Endothelial cell of umbilical vein (primary cell): ENCODE measurements around the gene REM2. TPM values are rescaled to one million over a fixed set of nuclear protein-coding genes. Genes with fewer than 3 reads are reported as not detected.

Source experiments
- BruUV-seq: library from RNA; stranded (reverse); fragments of 400-500 nt; replicated peaks from 2 replicates; lab custom pipeline; 2021; lab: Mats Ljungman, UMichigan
- CTCF ChIA-PET: fragments of 300-600, 350-600 bp; sonication (Branson Sonifier 250); formaldehyde crosslinking; loops from one replicate; lab custom pipeline; 2021; ENCODE audit warnings: antibody characterized with exemption, inconsistent platforms; lab: Charles Lee
- POLR2A ChIA-PET: fragments of 300-600, 350-600 bp; sonication (Branson Sonifier 250); formaldehyde crosslinking; loops from one replicate; lab custom pipeline; 2021; ENCODE audit warnings: antibody characterized with exemption, inconsistent platforms; lab: Charles Lee
- DNase-seq: peaks from one replicate; pipeline ENCODE4 v3.0.0-alpha.2; 2011; ENCODE audit warnings: low read depth, low spot score
- FAIRE-seq: peaks from 2 replicates; lab custom pipeline; 2011; peaks lifted over from hg19 to GRCh38; lab: Jason Lieb, UNC
- H2AFZ ChIP-seq: 2 replicates; pipeline ENCODE4 v1.6.0; 2012; ENCODE audit warnings: low read depth, low read length, control low read depth, inconsistent platforms
- H3K27ac ChIP-seq: 2 replicates; pipeline ENCODE4 v1.5.1; 2011; ENCODE audit warnings: low read depth, mild to moderate bottlenecking, control low read depth, low read length, moderate library complexity; ENCODE audit not compliant: insufficient read depth
- H3K27me3 ChIP-seq, 2 experiments: 2 replicates each; pipeline versions ENCODE4 v1.6.0 to v1.6.1; 2011; ENCODE audit warnings: low read length in 2 of 2, mixed read lengths in 1 of 2; ENCODE audit not compliant: control insufficient read depth in 2 of 2, insufficient read depth in 2 of 2
- H3K36me3 ChIP-seq, 2 experiments: 2 replicates in 1 of 2; 3 replicates in 1 of 2; pipeline ENCODE4 v1.5.1; 2011; ENCODE audit warnings: low read length in 2 of 2, mild to moderate bottlenecking in 1 of 2, moderate library complexity in 1 of 2; ENCODE audit not compliant: control insufficient read depth in 2 of 2, insufficient read depth in 2 of 2; ENCODE audit errors: extremely low read depth in 1 of 2
- H3K4me1 ChIP-seq: 3 replicates; pipeline ENCODE4 v1.5.1; 2011; ENCODE audit warnings: mild to moderate bottlenecking, low read length; ENCODE audit not compliant: control insufficient read depth, insufficient read depth; ENCODE audit errors: extremely low read depth
- H3K4me2 ChIP-seq: 2 replicates; pipeline ENCODE4 v1.6.1; 2011; ENCODE audit warnings: low read length, control low read depth, mixed read lengths; ENCODE audit not compliant: insufficient read depth
- H3K4me3 ChIP-seq, 3 experiments: fragments of 200-600 bp in 1 of 3; sonication (generic), shearing (Covaris generic) in 1 of 3; replicated peaks in 1 of 3; 2 replicates each; pipeline ENCODE4 v1.5.1; 2011 to 2016; ENCODE audit warnings: control low read depth in 3 of 3, low read length in 3 of 3, mild to moderate bottlenecking in 2 of 3, inconsistent platforms in 1 of 3, low read depth in 1 of 3, moderate library complexity in 1 of 3; ENCODE audit not compliant: insufficient read depth in 1 of 3
- H3K79me2 ChIP-seq: 2 replicates; pipeline ENCODE4 v1.6.0; 2012; ENCODE audit warnings: low read length, inconsistent platforms; ENCODE audit not compliant: control insufficient read depth, insufficient read depth
- H3K9ac ChIP-seq: replicated peaks from 2 replicates; pipeline ENCODE3; 2011; ENCODE audit warnings: low read length, control low read depth; ENCODE audit not compliant: insufficient read depth; ENCODE audit errors: extremely low read depth
- H3K9me1 ChIP-seq: replicated peaks from 3 replicates; pipeline ENCODE4 v1.6.0; 2011; ENCODE audit warnings: mild to moderate bottlenecking, low read length; ENCODE audit not compliant: control insufficient read depth, insufficient read depth; ENCODE audit errors: extremely low read depth
- H3K9me3 ChIP-seq: replicated peaks from 2 replicates; pipeline ENCODE4 v1.5.1; 2012; ENCODE audit warnings: low read length, inconsistent platforms; ENCODE audit not compliant: control insufficient read depth, insufficient read depth
- H4K20me1 ChIP-seq: replicated peaks from 2 replicates; pipeline ENCODE3; 2011; ENCODE audit warnings: mild to moderate bottlenecking, low read length; ENCODE audit not compliant: control insufficient read depth, insufficient read depth; ENCODE audit errors: extremely low read depth
- CTCF ChIP-seq, 2 donors: IDR thresholded peaks; 1 replicate in 1 of 2; 2 replicates in 1 of 2; pipeline ENCODE4 v1.5.1; 2011; ENCODE audit warnings: low read length in 2 of 2, mild to moderate bottlenecking in 2 of 2, moderate library complexity in 2 of 2, control low read depth in 1 of 2, inconsistent platforms in 1 of 2, low read depth in 1 of 2; ENCODE audit not compliant: insufficient read depth in 1 of 2; ENCODE audit errors: extremely low read depth in 1 of 2
- EZH2 ChIP-seq: IDR thresholded peaks from 2 replicates; pipeline ENCODE4 v1.6.1; 2012; ENCODE audit warnings: borderline replicate concordance, low read depth, mild to moderate bottlenecking, moderate library complexity, low read length, inconsistent platforms; ENCODE audit not compliant: severe bottlenecking
- FOS ChIP-seq: IDR thresholded peaks from 2 replicates; pipeline ENCODE4 v1.6.1; 2011; ENCODE audit warnings: mild to moderate bottlenecking, low read length, moderate library complexity, borderline replicate concordance; ENCODE audit not compliant: insufficient read depth
- GATA2 ChIP-seq: IDR thresholded peaks from 2 replicates; pipeline ENCODE4 v1.7.0; 2011; ENCODE audit warnings: low read depth, mild to moderate bottlenecking, moderate library complexity, mixed read lengths, low read length; ENCODE audit not compliant: insufficient read length, insufficient read depth
- JUN ChIP-seq: IDR thresholded peaks from 2 replicates; pipeline ENCODE4 v1.6.1; 2011; ENCODE audit warnings: borderline replicate concordance, low read depth; ENCODE audit not compliant: insufficient read length, insufficient read depth
- MYC ChIP-seq: IDR thresholded peaks from one replicate; pipeline ENCODE4 v1.6.1; 2011; ENCODE audit warnings: mild to moderate bottlenecking, low read depth, low read length
- POLR2A ChIP-seq: IDR thresholded peaks from 2 replicates; pipeline ENCODE4 v1.6.1; 2012; ENCODE audit warnings: low read depth, mild to moderate bottlenecking, control low read depth, low read length
- POLR2AphosphoS5 ChIP-seq: IDR thresholded peaks from 2 replicates; pipeline ENCODE4 v1.6.1; 2012; ENCODE audit warnings: low read depth, mild to moderate bottlenecking, control low read depth, low read length, moderate library complexity; ENCODE audit not compliant: insufficient read depth
- dilution Hi-C: fragments of 300-500 bp; cut with MboI; formaldehyde crosslinking; loops from one replicate; pipeline ENCODE4 v1.15.0; 2019; ENCODE audit warnings: low sequenced_read_pairs; ENCODE audit not compliant: extremely low pct_ligation_motif_present
- intact Hi-C: fragments of 100-400 bp; cut with micrococcal nuclease; formaldehyde crosslinking; loops from one replicate; pipeline ENCODE4 v1.10.0; 2022
- polyA plus RNA-seq, 4 experiments: library from polyadenylated mRNA; depleted of rRNA in 3 of 4; stranded (reverse) in 3 of 4; unstranded in 1 of 4; fragments of >200 nt; gene quantifications; 2 replicates each; pipeline versions ENCODE4 v1.2.1 to v1.2.3, GENCODE V29; 2011 to 2012; ENCODE audit warnings: missing spikeins in 1 of 4
- total RNA-seq: library from RNA; stranded (reverse); gene quantifications from 2 replicates; pipeline ENCODE4 v1.2.3, GENCODE V29; 2021
- TF ChIP-seq, protein P1 (sequence below): IDR thresholded peaks from 2 replicates; pipeline ENCODE4 v1.6.1; 2011; ENCODE audit not compliant: insufficient read depth, insufficient read length

The REM2 gene
- total and polyA plus RNA-seq, 2 donors (not counting 3 experiments of a cell fraction or from before 2014, with no cell fraction given) = 0.33 TPM; not detected in 1

DNA sequence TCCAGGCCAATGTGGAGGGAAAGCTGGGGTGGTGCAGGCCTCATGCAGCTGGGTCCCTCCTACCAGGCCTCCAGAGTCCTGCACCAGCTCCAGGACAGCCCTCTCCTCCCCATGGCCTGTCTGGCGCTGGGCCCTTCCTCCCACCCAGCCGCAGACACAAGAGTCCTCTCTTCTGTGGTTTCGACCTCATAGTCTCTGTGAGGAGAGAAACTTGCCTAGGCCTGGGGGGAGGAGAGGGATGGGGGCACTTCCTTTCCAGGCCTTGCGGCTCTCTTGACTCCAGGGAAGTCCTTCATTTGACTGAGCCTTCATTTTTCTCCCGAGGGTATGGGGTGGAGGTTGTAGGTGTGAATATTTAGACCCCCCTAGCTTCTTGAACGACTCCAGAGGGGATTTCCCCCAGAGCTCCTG is 44.4 kb upstream of the REM2 start:
- no peaks in the 10 kb centered on the region for H3K27me3 ChIP-seq
- ChIA-PET CTCF (interaction anchor here (0.7 to 12.5 kb wide), 6 partner anchors 13 to 282 kb away, joined by 3 to 214 read pairs (median 22); no protein-coding TSS in a partner anchor), POLR2A (interaction anchor here (0.7 to 2.0 kb wide), 4 partner anchors 10 to 269 kb away, joined by 3 to 9 read pairs (median 5); no protein-coding TSS in a partner anchor)
- no peaks in the 10 kb centered on the region for H3K9me3 ChIP-seq
- peaks cover 20 to 37% of the 10 kb centered on the region in 2 experiments for H3K36me3 ChIP-seq
- H3K79me2 ChIP-seq = peaks cover 73% of the 10 kb centered on the region
- H3K4me2 ChIP-seq = peak overlapping the region; percentile 79
- dilution Hi-C loops (no loop called here), intact Hi-C loops (loop anchor here (1.0 to 5.0 kb wide), 2 partner anchors 10 to 281 kb away; no protein-coding TSS in a partner anchor)
- H2AFZ ChIP-seq = no peak overlapping the region
- FAIRE-seq (peak; percentile 90), DNase-seq (no peak)
- H4K20me1 ChIP-seq = no peaks in the 10 kb centered on the region
- BruUV-seq = no TSS peak
- peak overlapping the region; percentile 97 for H3K9ac ChIP-seq
- peak overlapping the region; percentile 75 to 94 (median 86) for H3K4me3 ChIP-seq
- H3K9me1 ChIP-seq = no peaks in the 10 kb centered on the region
- H3K27ac ChIP-seq = peak overlapping the region; percentile 84
- peaks cover 31% of the 10 kb centered on the region for H3K4me1 ChIP-seq
- TF ChIP-seq, protein P1, sequence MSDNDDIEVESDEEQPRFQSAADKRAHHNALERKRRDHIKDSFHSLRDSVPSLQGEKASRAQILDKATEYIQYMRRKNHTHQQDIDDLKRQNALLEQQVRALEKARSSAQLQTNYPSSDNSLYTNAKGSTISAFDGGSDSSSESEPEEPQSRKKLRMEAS = no peak
- TF ChIP-seq POLR2AphosphoS5 (no peak), GATA2 (no peak), JUN (no peak), POLR2A (no peak), CTCF (IDR thresholded peaks at IDR 0.05; ENCODE audit: extremely low read depth in 1 of 2, insufficient read depth in 1 of 2, low read depth in 1 of 2, low read length in 2 of 2) (no peak), EZH2 (no peak), FOS (no peak), MYC (no peak)
